ENCODE results near the gene UBE2U.

GRCh38 chr1:64245495-64245894 lies 42.1 kb downstream of the UBE2U start:
- TF ChIP-seq CTCF (IDR thresholded peaks at IDR 0.05) (no peak), POLR2A (IDR thresholded peaks at IDR 0.05) (no peak)

Data from ovary (tissue), 3 donors.